HepG2 (cell line): ENCODE measurements around the gene PRPF4. TPM values are rescaled to one million over a fixed set of nuclear protein-coding genes. Genes with fewer than 3 reads are reported as not detected.
A peak's percentile ranks its signal among the peaks of the same experiment; 100 is the strongest.

Source experiments
- AGO1 ChIP-seq: fragments of 200-400 bp; formaldehyde crosslinking; IDR thresholded peaks from 2 replicates; pipeline ENCODE4 v1.6.1; 2017; ENCODE audit warnings: mild to moderate bottlenecking, low read depth, low read length, moderate library complexity; ENCODE audit not compliant: poor library complexity, severe bottlenecking
- DMTF1 ChIP-seq: sonication (generic); formaldehyde crosslinking; IDR thresholded peaks from 2 replicates; pipeline ENCODE4 v1.4.0; 2020; ENCODE audit warnings: mild to moderate bottlenecking, missing genetic modification reagents
- HNRNPLL ChIP-seq: fragments of 200-400 bp; formaldehyde crosslinking; IDR thresholded peaks from 2 replicates; pipeline ENCODE4 v1.6.1; 2017; ENCODE audit warnings: mild to moderate bottlenecking, low read depth, low read length; ENCODE audit not compliant: poor library complexity, severe bottlenecking
- IRF9 ChIP-seq: sonication (generic); formaldehyde crosslinking; IDR thresholded peaks from 2 replicates; pipeline ENCODE4 v1.8.0; 2022; ENCODE audit warnings: missing genetic modification reagents, mild to moderate bottlenecking, borderline replicate concordance
- NFKBIZ ChIP-seq: IDR thresholded peaks from 2 replicates; pipeline ENCODE4 v1.6.1; 2018; ENCODE audit warnings: missing genetic modification reagents, missing compliant biosample characterization
- PAF1 ChIP-seq: IDR thresholded peaks from 2 replicates; pipeline ENCODE4 v1.6.1; 2016; ENCODE audit warnings: missing genetic modification reagents, missing compliant biosample characterization
- SNAPC5 ChIP-seq: sonication (generic); formaldehyde crosslinking; IDR thresholded peaks from 2 replicates; pipeline ENCODE4 v1.8.1; 2023; ENCODE audit warnings: mild to moderate bottlenecking, missing genetic modification reagents, borderline replicate concordance
- TGIF2 ChIP-seq: IDR thresholded peaks from 2 replicates; pipeline ENCODE4 v1.6.1; 2016; ENCODE audit warnings: control low read depth, missing compliant biosample characterization
- U2AF1 ChIP-seq: fragments of 200-400 bp; formaldehyde crosslinking; optimal IDR thresholded peaks from 2 replicates; pipeline ENCODE3; 2017; ENCODE audit warnings: mild to moderate bottlenecking, low read depth, low read length
- WIZ ChIP-seq: sonication (generic); formaldehyde crosslinking; IDR thresholded peaks from 2 replicates; pipeline ENCODE4 v1.5.1; 2020; ENCODE audit warnings: mild to moderate bottlenecking, missing genetic modification reagents
- ZBTB10 ChIP-seq: sonication (generic); formaldehyde crosslinking; IDR thresholded peaks from 2 replicates; pipeline ENCODE4 v1.4.0; 2020; ENCODE audit warnings: missing genetic modification reagents, borderline replicate concordance
- ZFP1 ChIP-seq: IDR thresholded peaks from 2 replicates; pipeline ENCODE4 v1.6.1; 2016
- ZFP36L1 ChIP-seq: sonication (generic); formaldehyde crosslinking; IDR thresholded peaks from 2 replicates; pipeline ENCODE4 v1.8.0; 2022; ENCODE audit warnings: mild to moderate bottlenecking, missing genetic modification reagents, moderate library complexity
- ZNF136 ChIP-seq: sonication (generic); formaldehyde crosslinking; IDR thresholded peaks from 2 replicates; pipeline ENCODE4 v1.8.1; 2022; ENCODE audit warnings: low read depth, mild to moderate bottlenecking, moderate library complexity, missing genetic modification reagents
- ZNF503 ChIP-seq: sonication (generic); formaldehyde crosslinking; IDR thresholded peaks from 2 replicates; pipeline ENCODE4 v1.4.0; 2020; ENCODE audit warnings: missing genetic modification reagents
- ZNF574 ChIP-seq: sonication (generic); formaldehyde crosslinking; IDR thresholded peaks from 2 replicates; pipeline ENCODE4 v1.4.0; 2020; ENCODE audit warnings: missing genetic modification reagents
- ZNF652 ChIP-seq: IDR thresholded peaks from 2 replicates; pipeline ENCODE4 v1.6.1; 2016; ENCODE audit warnings: low read depth, borderline replicate concordance
- polyA plus RNA-seq, 8 experiments: library from polyadenylated mRNA; depleted of rRNA in 3 of 8; stranded (reverse) in 7 of 8; unstranded in 1 of 8; fragments of >200 nt; fragmentation: Illumina TruSeq in 4 of 8; extraction: Trizol in 4 of 8; gene quantifications; 2 replicates each; pipeline versions ENCODE4 v1.2.1 to v1.2.3, GENCODE V29; 2011 to 2016; ENCODE audit warnings: low read depth in 4 of 8, missing spikeins in 1 of 8, mixed read lengths in 1 of 8; ENCODE audit not compliant: insufficient read depth in 1 of 8
- total RNA-seq, 5 experiments: library from RNA; depleted of rRNA; stranded (reverse); fragments of >200 nt; fragmentation: Illumina TruSeq; extraction: Trizol; gene quantifications; 2 replicates each; pipeline ENCODE4 v1.2.3, GENCODE V29; 2016; ENCODE audit warnings: low read depth in 1 of 5

The PRPF4 gene
- total and polyA plus RNA-seq, 2 of the 13 experiments (the other 11 are each of a cell fraction or from before 2014, with no cell fraction given), result 10.3 to 49.0 TPM

- TF ChIP-seq ZBTB10 (CRISPR knock-in tag) (no peak; the same call in 1 of the 2 replicates), U2AF1 (peak; percentile 83), DMTF1 (CRISPR knock-in tag) (no peak), HNRNPLL (peak; percentile 84), ZNF652 (CRISPR knock-in tag) (no peak), SNAPC5 (CRISPR knock-in tag) (no peak), TGIF2 (CRISPR knock-in tag) (peak; percentile 94), WIZ (CRISPR knock-in tag) (no peak), AGO1 (peak; percentile 52), ZNF503 (CRISPR knock-in tag) (peak; percentile 68; the same call in 1 of the 2 replicates), ZNF574 (CRISPR knock-in tag) (peak; percentile 92), PAF1 (CRISPR knock-in tag) (no peak), NFKBIZ (CRISPR knock-in tag) (no peak; the same call in 1 of the 2 replicates), ZFP36L1 (CRISPR knock-in tag) (peak; percentile 85; the same call in 1 of the 2 replicates), ZFP1 (CRISPR knock-in tag) (peak; percentile 86), ZNF136 (CRISPR knock-in tag) (0 out of 2 replicates have a peak, but pooled peaks have one; percentile 39), IRF9 (CRISPR knock-in tag) (peak; percentile 47; the same call in 1 of the 2 replicates)
Measured at GRCh38 chr9:113340011-113340699, 64.7 kb downstream of the PRPF4 start, which contains the start of gene WDR31 (continued).
